GM21381 (cell line): Measurements from ENCODE around the gene COL28A1.

Experiments used
- ATAC-seq: cut with Tn5 transposase; IDR thresholded peaks from one replicate; pipeline ENCODE4 v1.9.1; 2021; ENCODE audit warnings: mild to moderate bottlenecking, moderate library complexity; ENCODE audit not compliant: unreplicated experiment

Gene COL28A1

DNA sequence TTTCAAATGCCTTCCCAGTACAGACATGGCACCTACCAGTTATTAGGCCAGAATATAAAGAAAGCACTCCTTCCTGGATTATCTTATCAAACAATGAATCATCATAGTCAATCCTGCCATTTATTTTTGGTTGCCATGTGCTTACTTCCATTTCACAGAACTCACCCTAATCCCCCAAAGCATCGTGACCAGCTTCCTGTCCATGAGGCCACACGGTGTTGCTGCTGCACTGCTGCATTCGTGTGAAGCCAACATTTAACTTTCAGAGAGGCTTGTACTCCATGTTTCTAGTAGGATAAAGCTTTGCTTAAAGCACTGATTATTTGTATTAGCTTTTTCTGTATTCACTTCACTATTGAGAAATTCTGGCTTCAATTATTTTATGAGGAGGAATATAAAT lies 14.4 kb downstream of the COL28A1 start:
- no peak for ATAC-seq

- no peak for ATAC-seq
Measured at GRCh38 chr7:7519528-7519927, 16.1 kb downstream of the COL28A1 start.

- no peak for ATAC-seq
Measured at GRCh38 chr7:7519056-7519455, 16.6 kb downstream of the COL28A1 start.

DNA sequence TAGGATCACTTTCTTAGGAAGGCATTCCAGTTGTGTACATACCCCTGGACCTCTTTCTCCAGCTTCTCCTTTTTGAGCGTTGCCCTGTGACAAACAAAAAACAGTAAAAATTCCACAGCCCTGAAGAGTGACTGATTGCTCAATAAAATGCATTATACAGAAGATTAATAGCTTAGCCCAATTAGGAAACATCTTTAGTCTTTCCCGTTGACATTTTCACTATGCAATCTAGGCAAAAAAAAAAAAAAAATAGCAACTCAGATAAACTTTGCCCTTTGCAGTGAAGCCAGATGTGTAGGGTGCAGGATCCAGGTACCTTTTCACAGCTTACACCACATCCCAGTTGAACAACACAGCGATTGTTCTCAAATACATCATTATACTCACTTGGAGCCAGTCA lies 17.9 kb downstream of the COL28A1 start:
- no peak for ATAC-seq

DNA sequence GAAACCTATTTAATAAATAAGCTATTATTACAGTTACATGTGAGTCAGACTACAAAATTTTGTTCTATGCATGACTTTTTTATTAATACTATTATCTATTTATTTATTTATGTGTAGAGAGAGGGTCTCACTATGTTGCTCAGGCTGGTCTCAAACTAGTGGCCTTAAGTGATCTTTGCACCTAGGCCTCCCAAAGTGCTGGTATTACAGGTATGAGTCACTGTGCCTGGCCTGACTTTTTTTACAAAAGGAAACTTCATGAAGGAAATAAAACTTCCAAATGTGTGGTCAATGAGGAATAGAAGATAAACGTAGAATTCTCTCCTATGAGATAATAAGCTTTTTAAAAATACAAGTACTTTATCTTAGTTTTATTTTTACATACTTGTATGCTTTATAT lies 19.0 kb downstream of the COL28A1 start:
- ATAC-seq: no peak

- ATAC-seq: no peak
Measured at GRCh38 chr7:7516156-7516555, 19.5 kb downstream of the COL28A1 start.

- no peak for ATAC-seq
Measured at GRCh38 chr7:7512861-7513597, 22.6 kb downstream of the COL28A1 start.

DNA sequence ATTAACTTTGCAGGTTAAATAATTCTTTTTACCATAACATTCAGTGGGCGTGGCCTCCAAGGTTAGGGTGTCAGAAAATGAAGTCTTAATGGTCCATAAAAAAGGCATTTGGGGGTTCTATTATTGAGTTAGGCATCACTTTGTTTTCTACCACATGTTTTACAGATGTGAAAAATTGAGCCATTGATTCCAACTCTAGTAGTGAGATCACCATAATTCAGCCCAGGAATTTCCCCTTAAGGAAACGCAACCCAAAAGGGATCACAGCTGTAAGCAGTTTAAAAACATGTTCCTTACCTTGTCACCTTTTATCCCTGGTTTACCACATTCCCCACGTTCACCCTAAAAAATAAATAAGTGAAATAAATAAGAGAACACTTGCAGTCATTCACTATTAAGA lies 24.9 kb downstream of the COL28A1 start:
- no peak for ATAC-seq

GRCh38 chr7:7505915-7506314 lies 29.8 kb downstream of the COL28A1 start:
- ATAC-seq: no peak

GRCh38 chr7:7504910-7505704 lies 30.6 kb downstream of the COL28A1 start:
- no peak for ATAC-seq

DNA sequence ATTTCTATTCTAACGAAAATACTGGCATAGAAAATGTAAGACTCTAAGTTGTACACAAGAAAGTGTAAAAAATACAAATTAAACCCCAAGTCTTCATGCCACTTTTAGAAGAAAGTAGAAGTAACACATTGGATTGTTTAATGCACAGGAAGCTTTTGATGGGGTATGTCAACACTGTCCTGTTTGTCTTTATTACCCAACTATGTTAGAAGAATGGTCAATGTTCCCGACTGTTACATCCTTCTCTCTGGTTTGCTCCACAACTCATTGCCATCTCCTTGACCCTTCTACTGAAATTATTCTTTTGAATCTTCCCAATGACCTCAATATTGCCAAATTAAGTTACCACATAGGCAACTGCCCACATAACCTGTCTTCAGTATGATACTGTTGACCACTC lies 35.8 kb downstream of the COL28A1 start:
- ATAC-seq: no peak

GRCh38 chr7:7498856-7499255 lies 36.8 kb downstream of the COL28A1 start:
- ATAC-seq: no peak

DNA sequence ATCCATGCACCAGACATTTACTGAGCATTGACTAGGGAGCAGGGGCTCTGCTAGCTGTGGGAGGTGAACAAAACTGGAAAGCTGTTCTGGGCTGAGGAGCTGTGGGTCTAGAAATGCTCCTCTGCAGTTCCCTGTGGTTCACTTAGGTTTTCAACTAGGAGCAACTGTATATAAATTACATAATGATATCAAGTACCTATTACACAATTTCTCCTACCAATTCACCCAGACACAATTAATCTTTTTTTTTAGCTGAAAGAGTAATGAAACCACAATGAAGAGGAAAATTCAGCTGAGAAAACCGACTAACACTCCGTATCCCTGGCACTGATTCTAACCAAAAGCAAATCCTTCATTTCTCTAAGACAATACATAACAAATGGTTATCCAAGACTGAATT lies 39.4 kb downstream of the COL28A1 start:
- ATAC-seq: no peak

GRCh38 chr7:7495171-7495570 lies 40.5 kb downstream of the COL28A1 start:
- ATAC-seq: no peak

- no peak for ATAC-seq
Measured at GRCh38 chr7:7491044-7491443, 44.6 kb downstream of the COL28A1 start.

GRCh38 chr7:7490003-7490402 lies 45.7 kb downstream of the COL28A1 start:
- ATAC-seq: no peak

DNA sequence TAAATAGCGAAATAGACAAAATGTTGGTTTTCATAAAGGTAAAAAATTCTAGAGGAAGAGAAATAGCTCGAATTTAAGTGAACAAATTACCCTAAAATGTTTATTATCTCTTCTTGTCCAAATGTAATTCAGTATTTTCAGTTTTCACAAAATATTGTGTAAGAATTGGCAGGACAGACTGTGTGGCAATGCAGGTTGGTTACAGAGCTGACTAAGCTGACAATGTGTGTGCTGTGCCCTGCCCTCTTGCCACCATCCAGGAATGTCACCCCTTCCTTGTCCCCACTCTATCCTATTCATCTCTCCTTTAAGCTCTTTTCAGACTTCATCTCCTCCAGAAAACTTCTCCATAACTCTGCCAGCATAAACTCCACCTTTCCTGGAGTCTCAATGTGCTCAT lies 46.1 kb downstream of the COL28A1 start:
- no peak for ATAC-seq

- ATAC-seq: no peak
Measured at GRCh38 chr7:7486362-7486761, 49.3 kb downstream of the COL28A1 start.

GRCh38 chr7:7484072-7484471 lies 51.6 kb downstream of the COL28A1 start:
- no peak for ATAC-seq

- ATAC-seq: no peak
Measured at GRCh38 chr7:7481802-7482201, 53.9 kb downstream of the COL28A1 start.

DNA sequence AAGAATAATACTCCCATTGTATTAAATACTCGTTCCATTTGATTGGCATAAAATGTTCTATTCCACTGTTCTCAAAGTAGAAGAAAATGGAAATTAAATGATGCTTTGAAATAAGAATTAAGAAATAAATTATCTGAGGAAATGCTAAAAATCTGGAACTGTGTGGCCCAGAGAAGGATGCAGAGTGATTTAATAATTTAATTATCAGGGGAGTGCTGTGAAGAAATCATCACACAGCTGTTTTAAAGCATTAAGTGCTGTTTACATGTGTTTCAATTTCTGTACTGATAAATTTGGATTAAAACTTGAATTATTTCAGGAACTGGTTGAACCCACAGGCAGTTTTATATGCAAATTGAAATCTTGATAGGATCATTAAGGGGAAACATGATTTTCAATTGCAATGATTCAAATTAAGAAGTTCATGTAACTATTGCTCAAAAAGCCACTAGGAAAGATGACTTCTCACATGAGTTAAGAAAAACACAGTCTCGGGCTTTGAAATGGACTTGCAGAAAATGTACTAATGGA lies 56.3 kb downstream of the COL28A1 start:
- ATAC-seq: no peak

- ATAC-seq: no peak
Measured at GRCh38 chr7:7478569-7478968, 57.1 kb downstream of the COL28A1 start.
